ENCODE results near the gene RPP30. TPM values are rescaled to one million over a fixed set of nuclear protein-coding genes. Genes with fewer than 3 reads are reported as not detected.
"Not testable (repeated sequence)": the region's sequence is repeated elsewhere in the genome, so short reads cannot be mapped to it uniquely, and the experiment has no call there.

Gene RPP30
- polyA plus RNA-seq, 1 donor, result 63.4 TPM

DNA sequence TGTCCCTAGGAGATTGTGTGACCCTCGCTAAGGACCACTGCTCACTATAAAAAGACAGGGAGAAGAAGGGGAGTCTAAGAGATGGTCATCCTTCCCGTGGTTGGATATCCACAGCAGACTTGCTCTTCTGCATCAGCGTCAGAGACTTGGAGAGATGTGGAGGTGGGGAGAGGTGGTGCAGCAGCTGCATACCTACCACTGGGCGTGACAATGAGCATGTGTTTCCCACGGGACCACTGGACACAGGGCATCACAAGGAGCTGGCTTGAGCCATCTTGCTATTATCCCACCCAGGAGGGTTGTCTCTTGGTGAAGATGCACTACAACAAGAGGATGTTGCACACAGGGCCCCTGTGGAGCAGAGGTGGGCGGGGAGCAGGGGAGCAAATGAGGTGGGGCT, 67.9 kb downstream of the RPP30 start:
- DNase-seq, result no peak

DNA sequence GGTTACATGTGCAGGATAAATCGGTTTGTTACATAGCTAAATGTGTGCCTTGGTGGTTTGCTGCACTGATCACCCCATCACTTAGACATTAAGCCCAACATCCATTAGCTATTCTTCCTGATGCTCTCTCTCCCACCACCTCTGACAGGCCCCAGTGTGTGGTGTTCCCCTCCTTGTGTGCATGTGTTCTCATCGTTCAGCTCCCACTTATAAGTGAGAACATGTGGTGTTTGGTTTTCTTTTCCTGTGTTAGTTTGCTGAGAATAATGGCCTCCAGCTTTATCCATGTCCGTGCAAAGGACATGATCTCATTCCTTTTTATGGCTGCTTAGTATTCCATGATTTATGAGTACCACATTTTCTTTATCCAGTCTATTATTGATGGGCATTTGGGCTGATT, 71.2 kb downstream of the RPP30 start:
- not testable (repeated sequence) for DNase-seq

DNA sequence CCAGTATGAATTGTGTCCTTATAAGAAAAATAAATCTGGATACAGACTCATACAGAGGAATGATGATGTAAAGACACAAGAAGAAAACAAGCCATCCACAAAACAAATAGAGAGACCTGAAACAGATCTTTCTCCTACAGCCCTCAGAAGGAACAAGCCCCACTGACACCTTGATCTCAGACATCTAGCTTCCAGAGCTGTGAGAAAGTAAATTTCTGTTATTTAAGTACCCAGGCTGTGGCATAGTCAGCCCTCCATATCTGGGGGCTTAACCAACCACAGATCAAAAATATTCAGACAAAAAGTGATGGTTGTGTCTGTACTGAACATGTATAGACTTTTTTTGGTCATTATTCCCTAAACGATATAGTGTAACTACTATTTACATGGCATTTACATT, 73.0 kb downstream of the RPP30 start:
- DNase-seq, result no peak

DNA sequence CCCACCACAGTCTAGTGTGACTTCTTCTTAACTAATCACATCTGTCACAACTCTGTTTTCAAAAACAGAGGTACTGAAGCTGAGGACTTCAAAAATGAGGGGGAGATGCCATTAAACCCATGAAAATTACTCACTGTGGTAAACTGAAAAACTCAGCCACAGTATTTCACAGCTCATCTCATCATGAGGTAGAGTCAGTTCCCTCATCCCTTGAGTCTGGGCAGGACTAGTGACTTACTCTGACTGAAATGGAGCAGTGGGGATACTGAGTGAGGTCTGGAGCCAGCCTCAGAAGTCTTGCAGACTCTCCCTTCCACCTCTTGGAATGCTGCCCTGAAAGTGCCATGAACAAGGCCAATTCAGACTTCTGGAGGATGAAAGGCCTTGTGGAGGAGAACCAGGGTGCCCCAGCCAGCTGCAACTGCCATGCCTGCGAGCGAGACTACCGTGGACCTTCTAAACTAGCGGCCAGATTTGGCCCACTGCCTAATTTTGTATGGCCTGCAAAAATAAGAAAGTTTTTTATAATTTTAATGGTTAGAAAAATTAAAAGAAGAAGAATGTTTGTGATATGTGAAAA, 73.8 kb downstream of the RPP30 start:
- no peak for DNase-seq

DNA sequence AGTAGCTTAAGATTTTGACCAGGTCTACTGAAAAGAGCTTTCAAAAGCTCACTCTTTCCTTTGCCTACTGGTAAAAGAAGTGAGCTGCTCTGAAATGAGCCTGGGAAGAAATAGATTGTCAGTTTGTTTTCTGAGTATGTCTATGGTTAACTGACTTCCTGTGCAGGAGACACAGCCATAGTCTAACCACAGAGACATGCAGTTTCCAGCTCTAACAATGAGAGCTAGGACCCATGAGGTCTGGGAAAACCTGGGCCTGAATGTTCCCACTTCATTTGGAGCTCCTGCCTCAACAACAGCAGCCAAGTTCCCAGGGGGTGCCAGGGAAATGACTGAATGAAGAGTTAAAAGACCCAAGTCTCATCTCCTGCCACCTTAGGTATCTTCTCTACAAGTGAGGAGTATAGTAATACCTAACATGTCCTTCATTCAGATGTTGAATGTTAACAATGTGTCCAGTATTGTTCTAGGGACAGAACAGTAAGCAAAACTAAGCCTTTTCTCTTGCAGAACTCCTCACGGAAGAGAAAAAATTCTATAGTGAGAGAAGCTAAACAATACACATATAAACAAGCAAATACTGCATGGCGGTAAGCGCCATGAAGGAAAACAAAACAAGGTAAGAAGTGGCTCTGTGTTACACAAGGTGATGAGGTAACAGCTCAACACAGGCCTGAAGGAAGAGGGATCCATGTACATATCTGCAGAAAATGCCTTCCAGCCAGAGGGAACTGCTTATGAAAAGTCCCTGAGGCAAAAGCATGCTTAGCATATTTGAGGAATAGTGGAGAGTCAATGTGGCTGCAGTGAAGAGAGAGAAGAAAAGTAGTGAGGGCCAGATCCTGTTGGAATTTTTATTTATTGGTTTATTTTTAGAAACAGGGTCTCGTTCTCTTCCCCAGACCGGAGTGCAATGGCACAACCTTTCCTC, 75.5 kb downstream of the RPP30 start:
- DNase-seq, result no peak

Other genes starting within 250 kb of the RPP30 start
- 0.53 TPM for gene HTR7, start 13.9 kb upstream of the RPP30 start, polyA plus RNA-seq (ENCODE audit: insufficient read length)
- gene ANKRD1, start 49.1 kb downstream of the RPP30 start, polyA plus RNA-seq (ENCODE audit: insufficient read length), result 0.86 TPM

Data from left kidney (tissue), 2 donors.